ENCODE measurements around the gene PCDH15. TPM values are rescaled to one million over a fixed set of nuclear protein-coding genes. Genes with fewer than 3 reads are reported as not detected.
"Not testable (repeated sequence)": the region's sequence is repeated elsewhere in the genome, so short reads cannot be mapped to it uniquely, and the experiment has no call there.

The PCDH15 gene
- total RNA-seq, 1 experiment from 2014 or later = not detected

DNA sequence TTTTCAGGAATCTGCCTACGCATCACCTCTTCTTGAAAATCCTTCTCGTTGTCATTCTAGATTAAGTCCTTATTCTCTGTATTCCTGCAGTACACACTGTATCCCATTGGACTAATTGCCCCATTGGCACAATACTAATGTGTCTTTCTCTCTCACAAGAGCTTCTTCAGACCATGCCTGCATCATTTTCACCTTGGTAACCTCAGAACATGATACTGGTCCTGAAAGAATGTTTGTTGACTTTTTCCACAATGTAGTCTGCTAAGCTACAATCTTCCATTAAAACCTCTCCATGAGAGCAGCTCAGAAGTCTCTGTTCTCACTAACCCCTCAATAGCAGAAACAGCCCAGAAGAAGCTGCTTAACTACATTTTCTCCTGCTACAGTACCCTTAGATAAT, 270.7 kb downstream of the PCDH15 start:
- H3K27ac ChIP-seq (ENCODE audit: low read depth, low read length, poor library complexity, severe bottlenecking) = no peak overlapping the region
- ChIA-PET POLR2A (ENCODE audit: low non-redundant PET) (no interaction called here), CTCF (no interaction called here)
- no peak overlapping the region for H3K4me3 ChIP-seq (ENCODE audit: low read depth, low read length, poor library complexity, severe bottlenecking)
- intact Hi-C loops (cut with micrococcal nuclease; ENCODE audit: unreplicated experiment) = no loop called here
- TF ChIP-seq, protein P1, sequence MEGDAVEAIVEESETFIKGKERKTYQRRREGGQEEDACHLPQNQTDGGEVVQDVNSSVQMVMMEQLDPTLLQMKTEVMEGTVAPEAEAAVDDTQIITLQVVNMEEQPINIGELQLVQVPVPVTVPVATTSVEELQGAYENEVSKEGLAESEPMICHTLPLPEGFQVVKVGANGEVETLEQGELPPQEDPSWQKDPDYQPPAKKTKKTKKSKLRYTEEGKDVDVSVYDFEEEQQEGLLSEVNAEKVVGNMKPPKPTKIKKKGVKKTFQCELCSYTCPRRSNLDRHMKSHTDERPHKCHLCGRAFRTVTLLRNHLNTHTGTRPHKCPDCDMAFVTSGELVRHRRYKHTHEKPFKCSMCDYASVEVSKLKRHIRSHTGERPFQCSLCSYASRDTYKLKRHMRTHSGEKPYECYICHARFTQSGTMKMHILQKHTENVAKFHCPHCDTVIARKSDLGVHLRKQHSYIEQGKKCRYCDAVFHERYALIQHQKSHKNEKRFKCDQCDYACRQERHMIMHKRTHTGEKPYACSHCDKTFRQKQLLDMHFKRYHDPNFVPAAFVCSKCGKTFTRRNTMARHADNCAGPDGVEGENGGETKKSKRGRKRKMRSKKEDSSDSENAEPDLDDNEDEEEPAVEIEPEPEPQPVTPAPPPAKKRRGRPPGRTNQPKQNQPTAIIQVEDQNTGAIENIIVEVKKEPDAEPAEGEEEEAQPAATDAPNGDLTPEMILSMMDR (conservative IDR thresholded peaks at IDR 0.05; ENCODE audit: low read depth, low read length) = no peak
- TF ChIP-seq EZH2 (IDR thresholded peaks at IDR 0.05; ENCODE audit: borderline replicate concordance, low read depth, low read length, poor library complexity, severe bottlenecking) = no peak
- BruUV-seq (replicated peaks) = no TSS peak
- no peaks in the 10 kb centered on the region for H3K36me3 ChIP-seq (ENCODE audit: insufficient read depth, low read length, poor library complexity, severe bottlenecking)
- no peaks in the 10 kb centered on the region for H3K27me3 ChIP-seq (replicated peaks; ENCODE audit: insufficient read depth, low read depth, low read length, poor library complexity)
- H3K4me1 ChIP-seq (ENCODE audit: insufficient read depth, low read length, poor library complexity, severe bottlenecking) = no peaks in the 10 kb centered on the region
- DNase-seq (ENCODE audit: low spot score) = no peak
- peaks cover 20% of the 10 kb centered on the region for H3K9me3 ChIP-seq (ENCODE audit: low read depth, low read length, poor library complexity, severe bottlenecking)

DNA sequence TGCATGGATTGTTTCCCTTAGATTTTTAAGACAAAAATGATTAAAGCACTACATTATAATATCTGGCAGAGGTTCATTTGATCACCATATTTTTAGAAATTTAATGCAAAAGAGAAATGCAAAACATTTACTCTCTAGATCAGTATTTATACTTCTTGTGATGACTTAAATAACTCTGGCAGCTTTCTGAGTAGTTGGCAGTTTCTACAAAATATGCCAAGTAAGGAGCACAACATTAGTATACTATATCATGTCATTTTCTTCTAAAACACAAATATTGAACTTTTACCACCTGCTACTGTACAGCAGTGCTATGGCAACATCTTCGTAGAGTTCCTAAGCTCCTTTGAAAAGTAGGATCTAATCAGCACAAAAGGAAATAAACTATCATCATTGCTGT, 275.2 kb downstream of the PCDH15 start:
- no peaks in the 10 kb centered on the region for H3K27me3 ChIP-seq (replicated peaks; ENCODE audit: insufficient read depth, low read depth, low read length, poor library complexity)
- no peaks in the 10 kb centered on the region for H3K4me1 ChIP-seq (ENCODE audit: insufficient read depth, low read length, poor library complexity, severe bottlenecking)
- POLR2A ChIA-PET (ENCODE audit: low non-redundant PET) = no interaction called here
- H3K36me3 ChIP-seq (ENCODE audit: insufficient read depth, low read length, poor library complexity, severe bottlenecking) = no peaks in the 10 kb centered on the region
- TF ChIP-seq EZH2 (IDR thresholded peaks at IDR 0.05; ENCODE audit: borderline replicate concordance, low read depth, low read length, poor library complexity, severe bottlenecking) = no peak
- TF ChIP-seq, protein P1 (conservative IDR thresholded peaks at IDR 0.05; ENCODE audit: low read depth, low read length) = no peak
- CTCF ChIA-PET = no interaction called here
- no peak overlapping the region for H3K27ac ChIP-seq (ENCODE audit: low read depth, low read length, poor library complexity, severe bottlenecking)
- no peak for DNase-seq (ENCODE audit: low spot score)
- intact Hi-C loops (cut with micrococcal nuclease; ENCODE audit: unreplicated experiment) = no loop called here
- H3K4me3 ChIP-seq (ENCODE audit: low read depth, low read length, poor library complexity, severe bottlenecking) = no peak overlapping the region
- no TSS peak for BruUV-seq (replicated peaks)
- H3K9me3 ChIP-seq (ENCODE audit: low read depth, low read length, poor library complexity, severe bottlenecking) = peaks cover 8% of the 10 kb centered on the region

DNA sequence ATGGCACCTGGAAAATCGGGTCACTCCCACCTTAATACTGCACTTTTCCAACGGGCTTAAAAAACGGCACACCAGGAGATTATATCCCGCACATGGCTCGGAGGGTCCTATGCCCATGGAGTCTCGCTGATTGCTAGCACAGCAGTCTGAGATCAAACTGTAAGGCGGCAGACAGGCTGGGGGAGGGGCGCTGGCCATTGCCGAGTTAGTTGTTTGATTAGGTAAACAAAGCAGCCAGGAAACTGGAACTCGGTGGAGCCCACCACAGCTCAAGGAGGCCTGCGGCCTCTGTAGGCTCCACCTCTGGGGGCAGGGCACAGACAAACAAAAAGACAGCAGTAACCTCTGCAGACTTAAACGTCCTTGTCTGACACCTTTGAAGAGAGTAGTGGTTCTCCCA, 285.8 kb downstream of the PCDH15 start:
- intact Hi-C loops (cut with micrococcal nuclease; ENCODE audit: unreplicated experiment); BruUV-seq (replicated peaks); H3K27me3 ChIP-seq (replicated peaks; ENCODE audit: insufficient read depth, low read depth, low read length, poor library complexity); CTCF ChIA-PET; H3K27ac ChIP-seq (ENCODE audit: low read depth, low read length, poor library complexity, severe bottlenecking); POLR2A ChIA-PET (ENCODE audit: low non-redundant PET); DNase-seq (ENCODE audit: low spot score); H3K4me1 ChIP-seq (ENCODE audit: insufficient read depth, low read length, poor library complexity, severe bottlenecking); H3K4me3 ChIP-seq (ENCODE audit: low read depth, low read length, poor library complexity, severe bottlenecking); H3K36me3 ChIP-seq (ENCODE audit: insufficient read depth, low read length, poor library complexity, severe bottlenecking): not testable (repeated sequence)
- peaks cover 12% of the 10 kb centered on the region for H3K9me3 ChIP-seq (ENCODE audit: low read depth, low read length, poor library complexity, severe bottlenecking)

DNA sequence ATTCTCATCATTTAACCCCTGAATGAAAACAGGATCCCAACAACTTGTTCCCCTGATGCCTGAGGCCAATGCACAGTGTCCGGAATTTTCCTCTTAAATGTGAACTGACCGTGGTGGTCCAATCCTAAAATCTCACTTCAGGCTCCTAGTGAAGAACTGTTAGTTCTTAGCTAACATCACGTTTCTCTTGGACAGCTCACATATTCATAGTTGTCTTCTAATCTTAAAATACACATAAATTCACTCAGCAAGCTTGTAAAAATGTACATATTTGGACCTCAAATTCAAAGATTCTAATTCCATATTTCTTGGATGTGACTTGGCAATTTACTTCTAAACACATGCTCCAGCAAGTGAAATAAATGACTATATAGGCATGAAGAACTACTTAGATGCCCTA, 297.2 kb downstream of the PCDH15 start:
- no peak for DNase-seq (ENCODE audit: low spot score)
- H3K9me3 ChIP-seq (ENCODE audit: low read depth, low read length, poor library complexity, severe bottlenecking) = peaks cover 20% of the 10 kb centered on the region
- CTCF ChIA-PET = no interaction called here
- H3K27me3 ChIP-seq (replicated peaks; ENCODE audit: insufficient read depth, low read depth, low read length, poor library complexity) = no peaks in the 10 kb centered on the region
- no peak overlapping the region for H3K27ac ChIP-seq (ENCODE audit: low read depth, low read length, poor library complexity, severe bottlenecking)
- no peaks in the 10 kb centered on the region for H3K4me1 ChIP-seq (ENCODE audit: insufficient read depth, low read length, poor library complexity, severe bottlenecking)
- POLR2A ChIA-PET (ENCODE audit: low non-redundant PET) = no interaction called here
- no peak for TF ChIP-seq EZH2 (IDR thresholded peaks at IDR 0.05; ENCODE audit: borderline replicate concordance, low read depth, low read length, poor library complexity, severe bottlenecking)
- TF ChIP-seq, protein P1 (conservative IDR thresholded peaks at IDR 0.05; ENCODE audit: low read depth, low read length) = no peak
- intact Hi-C loops (cut with micrococcal nuclease; ENCODE audit: unreplicated experiment) = no loop called here
- H3K36me3 ChIP-seq (ENCODE audit: insufficient read depth, low read length, poor library complexity, severe bottlenecking) = no peaks in the 10 kb centered on the region
- no TSS peak for BruUV-seq (replicated peaks)
- H3K4me3 ChIP-seq (ENCODE audit: low read depth, low read length, poor library complexity, severe bottlenecking) = no peak overlapping the region

All from A673 (cell line).